A549 (cell line): ENCODE data around the gene ARHGAP42. TPM values are rescaled to one million over a fixed set of nuclear protein-coding genes. Genes with fewer than 3 reads are reported as not detected.

Source experiments
- ATAC-seq, 2 experiments: fragments of 200-7000 bp in 1 of 2; fragments of >200 bp in 1 of 2; cut with Nextera tagmentation in 1 of 2; cut with Tn5 transposase in 1 of 2; 3 replicates each; pipeline versions ENCODE4 v1.8.0 to v1.9.1; 2018 to 2020; ENCODE audit warnings: mild to moderate bottlenecking in 1 of 2, moderate library complexity in 1 of 2
- CTCF ChIA-PET: fragments of 300-600 bp; sonication (Branson Sonifier 250); formaldehyde crosslinking; extraction: SDS; loops from one replicate; lab custom pipeline; 2021; ENCODE audit warnings: antibody characterized with exemption, inconsistent platforms; lab: Yijun Ruan, JAX
- POLR2A ChIA-PET: fragments of 350-600 bp; formaldehyde crosslinking; extraction: SDS; loops from one replicate; lab custom pipeline; 2021; ENCODE audit warnings: antibody characterized with exemption, inconsistent platforms; lab: Yijun Ruan, JAX
- DNase-seq, 2 experiments: peaks; one replicate each; pipeline versions ENCODE4 v3.0.0 to v3.0.0-alpha.2; 2011 to 2016; ENCODE audit warnings: low read depth in 1 of 2, low spot score in 1 of 2
- FAIRE-seq: peaks from 2 replicates; lab custom pipeline; 2011; peaks lifted over from hg19 to GRCh38; lab: Jason Lieb, UNC
- H3K27ac ChIP-seq, 2 experiments: fragments of >200 bp; sonication (Bioruptor Twin); formaldehyde crosslinking; 3 replicates each; pipeline ENCODE4 v1.5.1; 2016 to 2017
- H3K4me1 ChIP-seq: fragments of >200 bp; sonication (Bioruptor Twin); formaldehyde crosslinking; 3 replicates; pipeline ENCODE4 v1.6.1; 2016
- H3K4me2 ChIP-seq: fragments of >200 bp; sonication (Bioruptor Twin); formaldehyde crosslinking; 3 replicates; pipeline ENCODE4 v1.6.1; 2016
- H3K4me3 ChIP-seq: fragments of >200 bp; sonication (Bioruptor Twin); formaldehyde crosslinking; 3 replicates; pipeline ENCODE4 v1.5.1; 2016
- H3K9me3 ChIP-seq: fragments of >200 bp; sonication (Bioruptor Twin); formaldehyde crosslinking; 3 replicates; pipeline ENCODE4 v1.6.1; 2016
- CBX8 ChIP-seq: fragments of 200-600 bp; sonication (generic); IDR thresholded peaks from 2 replicates; pipeline ENCODE4 v1.6.1; 2016
- FOSL2 ChIP-seq, 2 experiments: fragments of 450-650 bp in 1 of 2; fragments of >200 bp in 1 of 2; sonication (Bioruptor Twin) in 1 of 2; formaldehyde crosslinking; IDR thresholded peaks; 2 replicates each; pipeline versions ENCODE4 v1.5.0 to v1.6.1; 2016 to 2020; ENCODE audit warnings: mild to moderate bottlenecking in 1 of 2, moderate library complexity in 1 of 2
- GATA3 ChIP-seq: IDR thresholded peaks from 2 replicates; pipeline ENCODE4 v1.6.1; 2012; ENCODE audit warnings: borderline replicate concordance
- HDAC2 ChIP-seq: fragments of 200-600 bp; sonication (generic); IDR thresholded peaks from 2 replicates; pipeline ENCODE4 v1.6.1; 2016
- HOXB5 ChIP-seq: fragments of 250-450 bp; sonication (Bioruptor Pico); IDR thresholded peaks from 2 replicates; pipeline ENCODE4 v1.5.0; 2020; ENCODE audit warnings: mild to moderate bottlenecking, moderate library complexity
- KDM1A ChIP-seq: fragments of 200-600 bp; sonication (generic); IDR thresholded peaks from 2 replicates; pipeline ENCODE4 v1.6.1; 2016; ENCODE audit warnings: low read depth, mild to moderate bottlenecking
- MAFK ChIP-seq: fragments of 450-650 bp; IDR thresholded peaks from 2 replicates; pipeline ENCODE4 v1.6.1; 2014; ENCODE audit not compliant: partially characterized antibody
- POLR2A ChIP-seq: IDR thresholded peaks from 2 replicates; pipeline ENCODE4 v1.6.1; 2012; ENCODE audit warnings: mild to moderate bottlenecking, low read length
- RNF2 ChIP-seq: fragments of 200-600 bp; sonication (generic); IDR thresholded peaks from 2 replicates; pipeline ENCODE4 v1.6.1; 2016; ENCODE audit warnings: low read depth, mild to moderate bottlenecking, antibody characterized with exemption, moderate library complexity, borderline replicate concordance
- SMC3 ChIP-seq: fragments of >200 bp; sonication (Bioruptor Twin); formaldehyde crosslinking; IDR thresholded peaks from 3 replicates; pipeline ENCODE4 v1.6.1; 2018; ENCODE audit warnings: inconsistent platforms
- SREBF2 ChIP-seq: fragments of 450-650 bp; IDR thresholded peaks from 2 replicates; pipeline ENCODE4 v1.6.1; 2014; ENCODE audit warnings: mild to moderate bottlenecking, moderate library complexity
- ZFP36 ChIP-seq: fragments of 450-650 bp; IDR thresholded peaks from 2 replicates; pipeline ENCODE4 v1.6.1; 2014; ENCODE audit warnings: borderline replicate concordance; ENCODE audit not compliant: partially characterized antibody
- WGBS: methylation state at CpG from one replicate; pipeline ENCODE4 v1.1.6; 2017; ENCODE audit errors: missing lambda C conversion rate; 5-methylcytosine and 5-hydroxymethylcytosine counted together
- polyA plus RNA-seq, 4 experiments: library from polyadenylated mRNA; depleted of rRNA in 3 of 4; stranded (reverse); fragments of >200 nt; fragmentation: RNase III in 1 of 4; extraction: RNeasy Plus Mini Kit Qiagen cat#74134 plus additional on column Dnase treatment in 1 of 4; gene quantifications; 2 replicates in 3 of 4; 3 replicates in 1 of 4; pipeline ENCODE4 v1.2.3, GENCODE V29; 2011 to 2017
- TF ChIP-seq, protein P1 (sequence below): IDR thresholded peaks from 2 replicates; pipeline ENCODE4 v1.6.1; 2012
- TF ChIP-seq, protein P2 (sequence below): fragments of >200 bp; sonication (Bioruptor Twin); formaldehyde crosslinking; IDR thresholded peaks from 2 replicates; pipeline ENCODE4 v1.6.1; 2016
- TF ChIP-seq, protein P3 (sequence below): fragments of 450-650 bp; IDR thresholded peaks from 2 replicates; pipeline ENCODE4 v1.6.1; 2014; ENCODE audit warnings: antibody characterized with exemption
- TF ChIP-seq, protein P4 (sequence below): fragments of >200 bp; sonication (Bioruptor Twin); formaldehyde crosslinking; IDR thresholded peaks from 3 replicates; pipeline ENCODE4 v1.5.1; 2016

Gene ARHGAP42
- polyA plus RNA-seq, 2 of the 4 experiments (the other 2 are of a cell fraction) = 5.1 to 17.0 TPM

DNA sequence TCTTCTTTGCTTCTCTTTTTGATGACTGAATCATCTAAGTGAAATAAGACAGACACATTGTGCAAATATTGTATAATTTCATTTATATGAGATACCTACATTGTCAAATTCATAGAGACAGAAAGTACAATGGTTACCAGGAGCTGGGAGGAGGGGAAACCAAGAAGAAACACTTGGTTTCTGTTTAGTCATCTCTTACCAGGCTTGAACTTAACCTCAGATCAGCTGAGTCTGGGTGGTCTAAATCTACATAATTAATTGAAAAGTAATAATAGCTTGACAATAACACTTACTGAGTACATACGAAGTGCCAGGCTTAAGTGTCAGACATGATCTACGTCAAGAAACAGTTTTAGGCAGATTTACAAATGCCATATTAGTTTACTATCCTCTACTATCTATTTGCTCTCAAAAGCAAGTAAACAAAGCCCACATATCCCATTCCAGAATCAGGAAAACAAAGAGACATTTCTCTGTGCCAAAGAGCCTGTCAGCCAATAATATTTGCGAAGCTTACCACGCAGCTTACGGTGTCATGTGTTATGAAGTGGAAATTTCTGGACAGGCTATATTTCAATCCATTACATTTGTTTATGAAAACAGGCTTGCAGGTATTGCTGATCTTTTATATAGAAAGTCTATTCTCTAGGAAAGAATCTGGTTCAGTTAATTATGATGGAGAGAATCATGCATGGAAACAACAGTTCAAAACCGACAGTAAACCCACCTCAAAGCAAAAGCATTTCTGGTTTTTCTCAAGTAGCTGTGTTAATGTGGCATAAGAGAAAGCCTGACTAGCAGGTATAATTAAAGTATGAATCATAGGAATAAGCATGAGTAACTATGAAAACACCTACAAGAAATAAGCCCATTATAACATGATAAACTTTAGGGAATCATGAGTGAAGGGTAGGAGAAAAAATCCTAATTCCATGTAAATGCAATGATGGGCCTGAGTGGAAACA is 2.7 kb upstream of the ARHGAP42 start:
- Histone ChIP-seq H3K9me3 (no peaks in the 10 kb centered on the region), H3K4me2 (peak overlapping the region; percentile 78), H3K4me3 (no peak overlapping the region), H3K27ac (peak overlapping the region; percentile 44 to 60), H3K4me1 (peaks cover 53% of the 10 kb centered on the region)
- ChIA-PET POLR2A (interaction anchor here (0.8 kb wide), 1 partner anchor 94 kb away, joined by 4 read pairs; no protein-coding TSS in a partner anchor), CTCF (interaction anchor here (0.5 to 3.7 kb wide), 5 partner anchors 16 to 249 kb away, joined by 3 to 19 read pairs (median 4); no protein-coding TSS in a partner anchor)
- ATAC-seq (peak in 1 of 2 experiments; percentile 49; a peak in 3 of 6 replicates), DNase-seq (peak in 1 of 2 experiments; percentile 69), FAIRE-seq (no peak)
- TF ChIP-seq GATA3 = 0 out of 2 replicates have a peak, but pooled peaks have one; percentile 56
- no peak for TF ChIP-seq HOXB5
- TF ChIP-seq MAFK = no peak
- TF ChIP-seq, protein P1, sequence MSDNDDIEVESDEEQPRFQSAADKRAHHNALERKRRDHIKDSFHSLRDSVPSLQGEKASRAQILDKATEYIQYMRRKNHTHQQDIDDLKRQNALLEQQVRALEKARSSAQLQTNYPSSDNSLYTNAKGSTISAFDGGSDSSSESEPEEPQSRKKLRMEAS = no peak
- no peak for TF ChIP-seq HDAC2
- TF ChIP-seq KDM1A = no peak
- TF ChIP-seq POLR2A = no peak
- TF ChIP-seq FOSL2 (IDR thresholded peaks at IDR 0.05) = no peak
- TF ChIP-seq FOSL2 (CRISPR knock-in tag; IDR thresholded peaks at IDR 0.05) = peak; percentile 25; the same call in 1 of the 2 replicates
- TF ChIP-seq, protein P2, sequence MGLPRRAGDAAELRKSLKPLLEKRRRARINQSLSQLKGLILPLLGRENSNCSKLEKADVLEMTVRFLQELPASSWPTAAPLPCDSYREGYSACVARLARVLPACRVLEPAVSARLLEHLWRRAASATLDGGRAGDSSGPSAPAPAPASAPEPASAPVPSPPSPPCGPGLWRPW = no peak
- TF ChIP-seq ZFP36 = no peak
- TF ChIP-seq, protein P3, sequence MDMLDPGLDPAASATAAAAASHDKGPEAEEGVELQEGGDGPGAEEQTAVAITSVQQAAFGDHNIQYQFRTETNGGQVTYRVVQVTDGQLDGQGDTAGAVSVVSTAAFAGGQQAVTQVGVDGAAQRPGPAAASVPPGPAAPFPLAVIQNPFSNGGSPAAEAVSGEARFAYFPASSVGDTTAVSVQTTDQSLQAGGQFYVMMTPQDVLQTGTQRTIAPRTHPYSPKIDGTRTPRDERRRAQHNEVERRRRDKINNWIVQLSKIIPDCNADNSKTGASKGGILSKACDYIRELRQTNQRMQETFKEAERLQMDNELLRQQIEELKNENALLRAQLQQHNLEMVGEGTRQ = no peak
- TF ChIP-seq SMC3 = no peak
- 4% methylated on average over 6 of the region's 6 CpGs for WGBS

DNA sequence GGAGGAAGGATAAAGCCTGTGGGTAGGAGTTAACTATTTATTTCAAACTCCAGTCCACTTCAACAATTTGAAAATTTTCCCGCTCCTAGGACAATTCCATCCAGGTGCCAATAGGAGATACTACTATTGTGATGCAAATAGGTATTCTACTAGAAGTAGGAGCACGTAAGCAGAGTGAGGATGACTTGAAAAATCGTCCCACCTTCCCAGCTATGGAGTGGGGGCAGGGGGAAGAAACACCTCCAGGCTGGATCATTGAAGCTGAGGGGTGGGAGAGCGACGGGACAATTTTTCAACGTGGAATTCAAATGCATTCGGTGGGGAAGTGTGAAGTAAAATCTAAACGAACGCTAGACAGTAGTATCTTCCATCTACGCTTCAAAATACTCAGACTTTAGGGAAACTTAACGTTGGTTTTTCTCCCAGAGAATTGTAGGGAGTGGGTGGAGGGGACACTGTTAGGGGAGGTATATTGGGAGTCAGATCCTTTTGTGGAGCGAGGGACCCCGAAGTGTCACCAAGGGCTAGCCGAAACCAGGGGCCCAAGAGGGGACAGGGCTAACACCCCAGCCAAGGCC is 523 bp upstream of the ARHGAP42 start:
- Histone ChIP-seq H3K27ac (peak overlapping the region; percentile 84 to 93), H3K9me3 (no peaks in the 10 kb centered on the region), H3K4me2 (peak overlapping the region; percentile 89), H3K4me1 (peaks cover 53% of the 10 kb centered on the region), H3K4me3 (peak overlapping the region; percentile 77)
- CTCF ChIA-PET = no interaction called here
- ATAC-seq (no peak), DNase-seq (no peak), FAIRE-seq (no peak)
- POLR2A ChIA-PET = interaction anchor here (0.6 kb wide), 1 partner anchor 65 kb away, joined by 3 read pairs; no protein-coding TSS in a partner anchor
- 61% methylated on average over 14 of the region's 14 CpGs for WGBS
- TF ChIP-seq CBX8 = no peak
- TF ChIP-seq SREBF2 = no peak
- TF ChIP-seq RNF2 = no peak
- no peak for TF ChIP-seq ZFP36
- TF ChIP-seq, protein P4, sequence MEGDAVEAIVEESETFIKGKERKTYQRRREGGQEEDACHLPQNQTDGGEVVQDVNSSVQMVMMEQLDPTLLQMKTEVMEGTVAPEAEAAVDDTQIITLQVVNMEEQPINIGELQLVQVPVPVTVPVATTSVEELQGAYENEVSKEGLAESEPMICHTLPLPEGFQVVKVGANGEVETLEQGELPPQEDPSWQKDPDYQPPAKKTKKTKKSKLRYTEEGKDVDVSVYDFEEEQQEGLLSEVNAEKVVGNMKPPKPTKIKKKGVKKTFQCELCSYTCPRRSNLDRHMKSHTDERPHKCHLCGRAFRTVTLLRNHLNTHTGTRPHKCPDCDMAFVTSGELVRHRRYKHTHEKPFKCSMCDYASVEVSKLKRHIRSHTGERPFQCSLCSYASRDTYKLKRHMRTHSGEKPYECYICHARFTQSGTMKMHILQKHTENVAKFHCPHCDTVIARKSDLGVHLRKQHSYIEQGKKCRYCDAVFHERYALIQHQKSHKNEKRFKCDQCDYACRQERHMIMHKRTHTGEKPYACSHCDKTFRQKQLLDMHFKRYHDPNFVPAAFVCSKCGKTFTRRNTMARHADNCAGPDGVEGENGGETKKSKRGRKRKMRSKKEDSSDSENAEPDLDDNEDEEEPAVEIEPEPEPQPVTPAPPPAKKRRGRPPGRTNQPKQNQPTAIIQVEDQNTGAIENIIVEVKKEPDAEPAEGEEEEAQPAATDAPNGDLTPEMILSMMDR = no peak
